SHP77 (cell line): ENCODE data around the gene PFKP.
"Not testable (repeated sequence)": the region's sequence is repeated elsewhere in the genome, so short reads cannot be mapped to it uniquely, and the experiment has no call there.

Experiments
- DNase-seq, 2 experiments: peaks; one replicate each; lab custom pipeline; 2025; lab: John Stamatoyannopoulos, UW

The PFKP gene

GRCh38 chr10:3099291-3100092, 32.1 kb downstream of the PFKP start:
- DNase-seq: no peak

- no peak for DNase-seq
These were observed 32.9 kb downstream of the PFKP start for GRCh38 chr10:3100093-3100792.

- no peak for DNase-seq
These were observed 33.7 kb downstream of the PFKP start for GRCh38 chr10:3100856-3101640.

DNA sequence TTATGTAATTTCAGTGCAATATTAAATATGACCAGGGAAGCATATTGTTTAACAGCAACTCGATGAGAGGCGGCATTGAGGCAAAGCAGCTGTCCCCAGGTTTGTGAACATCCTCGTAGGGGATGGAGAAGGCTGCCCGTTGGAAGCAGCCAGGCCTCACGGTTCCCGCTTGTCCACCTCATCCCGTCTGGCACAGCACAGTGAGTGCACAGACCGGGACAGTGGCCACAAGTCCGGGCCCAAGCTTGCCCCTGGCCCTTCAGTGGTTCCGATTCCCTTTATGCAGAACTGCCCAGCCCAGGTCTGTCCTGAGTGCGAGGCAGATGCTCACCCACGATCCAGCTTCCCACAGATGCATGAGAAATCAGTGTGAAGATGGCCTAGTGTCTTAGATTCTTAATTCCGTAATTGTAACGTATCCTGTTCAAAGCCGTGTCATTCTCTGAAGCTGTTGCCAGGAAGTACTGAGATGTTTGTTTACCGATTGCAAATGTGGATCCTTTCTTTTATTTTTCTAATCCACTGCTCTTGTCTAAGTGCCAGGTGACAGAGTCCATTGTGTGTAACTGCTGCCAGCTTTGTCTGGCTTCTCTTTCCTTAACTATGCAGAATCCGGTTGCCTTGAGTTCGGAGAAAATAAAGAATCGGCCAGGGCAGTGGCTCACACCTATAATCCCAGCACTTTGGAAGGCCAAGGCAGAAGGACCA, 35.5 kb downstream of the PFKP start:
- DNase-seq: no peak

- no peak for DNase-seq
These were observed 36.3 kb downstream of the PFKP start for GRCh38 chr10:3103646-3104045.

DNA sequence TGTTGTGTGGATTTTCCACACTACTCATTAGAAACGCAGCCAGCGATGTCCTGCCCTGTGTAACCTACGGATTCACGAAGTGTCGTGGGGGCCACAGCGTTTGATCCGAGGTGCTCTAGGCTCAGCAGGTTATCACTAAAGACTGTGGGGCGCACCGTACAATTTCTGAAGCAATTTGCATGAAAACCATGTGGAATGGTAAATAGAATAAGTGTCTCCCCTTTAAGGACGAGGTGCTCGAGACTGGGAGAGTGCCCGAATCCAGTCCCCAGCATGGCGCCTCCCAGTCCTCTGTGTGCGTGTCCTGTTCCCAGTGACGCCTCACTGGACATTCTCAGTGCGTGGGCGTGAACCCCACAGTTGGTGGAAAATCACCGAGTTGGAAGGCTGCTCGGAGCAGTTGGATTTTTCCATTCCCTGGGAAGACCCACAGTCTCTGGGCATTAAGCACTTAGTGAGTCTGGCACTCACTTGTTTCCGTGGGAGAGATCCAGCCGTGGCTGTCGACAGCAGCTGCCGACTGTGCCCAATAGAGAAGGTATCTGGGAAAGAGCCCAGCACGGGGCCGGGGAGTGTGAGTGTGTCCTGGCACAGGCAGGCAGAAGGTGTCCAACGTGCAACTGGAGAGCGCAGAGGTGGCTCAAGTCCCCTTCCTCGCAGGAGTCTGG, 37.0 kb downstream of the PFKP start:
- DNase-seq: no peak

DNA sequence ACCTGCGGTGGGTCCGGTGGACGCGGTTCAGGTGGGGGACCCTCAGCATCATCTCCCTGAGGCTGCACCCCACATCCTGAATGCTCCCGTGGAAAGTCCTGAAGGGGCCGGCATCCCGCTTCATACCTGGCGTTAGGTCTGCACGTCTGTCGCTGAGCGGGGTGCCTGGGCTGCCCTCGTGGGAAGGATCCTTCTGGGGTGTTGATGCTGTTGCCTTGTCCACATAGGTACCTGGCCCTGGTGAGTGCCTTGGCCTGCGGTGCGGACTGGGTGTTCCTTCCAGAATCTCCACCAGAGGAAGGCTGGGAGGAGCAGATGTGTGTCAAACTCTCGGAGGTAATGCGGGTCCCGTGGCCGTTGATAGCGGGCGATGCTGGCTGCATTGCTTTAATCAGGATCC, 37.8 kb downstream of the PFKP start:
- DNase-seq: no peak

DNA sequence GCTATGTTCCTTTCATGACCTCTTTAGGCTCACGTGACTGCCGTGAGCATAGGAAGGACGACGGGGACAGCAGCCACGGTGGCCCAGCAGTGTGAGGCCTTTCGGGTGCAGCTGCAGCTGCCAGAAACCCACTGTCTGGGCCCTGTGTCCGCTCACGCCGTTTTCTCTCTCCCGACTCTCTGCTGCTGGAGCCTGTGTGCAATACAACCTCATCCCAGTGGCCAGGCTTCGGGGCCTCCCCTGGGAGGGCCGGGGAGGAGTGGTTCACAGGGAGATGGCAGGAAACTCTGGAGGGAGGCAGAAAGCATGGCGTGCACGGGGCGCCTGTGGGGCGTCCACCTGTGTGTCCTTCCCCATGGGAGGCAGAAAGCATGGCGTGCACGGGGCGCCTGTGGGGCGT, 38.6 kb downstream of the PFKP start:
- no peak for DNase-seq

- DNase-seq: not testable (repeated sequence)
These were observed 39.0 kb downstream of the PFKP start for GRCh38 chr10:3106328-3106727.

DNA sequence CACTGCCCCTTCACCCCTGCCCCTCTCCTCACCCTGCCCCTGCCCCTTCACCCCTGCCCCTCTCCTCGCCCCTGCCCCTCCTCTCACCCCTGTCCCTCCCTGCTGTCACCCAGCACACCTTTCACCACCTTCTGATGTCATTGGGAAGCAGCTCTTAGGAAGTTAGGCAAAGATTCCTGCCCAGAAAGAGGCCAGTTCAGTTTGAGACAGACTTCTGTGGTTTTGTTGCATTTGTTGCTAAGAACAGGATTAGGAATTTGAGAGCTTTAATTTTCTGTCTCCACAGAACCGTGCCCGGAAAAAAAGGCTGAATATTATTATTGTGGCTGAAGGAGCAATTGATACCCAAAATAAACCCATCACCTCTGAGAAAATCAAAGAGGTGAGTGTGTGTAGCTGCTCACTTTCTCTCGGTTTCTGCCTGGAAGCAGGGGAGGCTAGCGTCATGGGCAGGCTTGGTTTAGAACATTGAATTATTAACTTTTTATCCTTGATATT, 39.6 kb downstream of the PFKP start:
- no peak for DNase-seq

DNA sequence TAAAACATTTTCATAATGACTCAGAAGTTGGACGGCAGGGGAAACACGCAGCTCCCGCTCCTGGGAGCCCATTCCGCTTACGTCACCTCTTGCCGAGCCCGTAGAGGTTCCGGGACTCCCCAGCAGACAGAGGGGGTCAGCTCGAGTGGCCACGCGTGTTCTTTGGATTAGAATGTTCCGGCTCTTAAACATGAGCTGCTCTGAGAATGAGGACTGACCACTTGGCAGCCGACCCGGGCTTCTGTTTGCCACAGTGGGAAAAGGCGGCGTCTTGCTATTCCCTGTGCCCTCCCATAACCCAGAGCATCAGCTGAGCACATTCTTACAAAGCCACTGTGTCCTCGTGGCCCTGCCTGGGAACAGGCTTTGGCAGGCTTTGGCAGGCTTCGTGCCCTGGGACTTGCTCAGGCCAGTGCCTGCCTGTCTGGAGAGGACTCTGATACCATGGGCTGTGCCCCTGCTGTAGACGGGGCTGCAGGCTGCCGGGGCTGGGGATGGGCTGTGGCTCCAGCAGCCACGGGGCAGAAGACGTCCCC, 40.1 kb downstream of the PFKP start:
- DNase-seq: no peak

DNA sequence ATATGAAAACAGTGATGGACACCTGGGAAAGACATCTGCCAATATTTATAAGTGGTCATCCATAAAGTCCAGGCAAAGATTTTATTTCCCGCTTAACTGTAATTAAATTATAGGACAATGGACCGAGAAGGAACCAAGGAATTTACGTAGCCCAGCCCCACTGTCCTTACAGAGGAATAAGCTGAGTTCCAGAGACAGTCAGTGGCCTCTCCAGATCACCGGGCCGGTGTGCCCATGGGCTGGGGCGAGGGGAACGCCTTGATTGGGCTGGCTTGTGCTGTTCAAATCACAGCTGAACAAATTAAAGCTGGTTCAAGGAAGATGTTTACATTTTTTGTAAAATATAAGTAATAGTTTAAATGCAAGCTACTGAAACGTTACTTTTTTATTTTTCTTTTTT, 40.7 kb downstream of the PFKP start:
- DNase-seq: no peak

DNA sequence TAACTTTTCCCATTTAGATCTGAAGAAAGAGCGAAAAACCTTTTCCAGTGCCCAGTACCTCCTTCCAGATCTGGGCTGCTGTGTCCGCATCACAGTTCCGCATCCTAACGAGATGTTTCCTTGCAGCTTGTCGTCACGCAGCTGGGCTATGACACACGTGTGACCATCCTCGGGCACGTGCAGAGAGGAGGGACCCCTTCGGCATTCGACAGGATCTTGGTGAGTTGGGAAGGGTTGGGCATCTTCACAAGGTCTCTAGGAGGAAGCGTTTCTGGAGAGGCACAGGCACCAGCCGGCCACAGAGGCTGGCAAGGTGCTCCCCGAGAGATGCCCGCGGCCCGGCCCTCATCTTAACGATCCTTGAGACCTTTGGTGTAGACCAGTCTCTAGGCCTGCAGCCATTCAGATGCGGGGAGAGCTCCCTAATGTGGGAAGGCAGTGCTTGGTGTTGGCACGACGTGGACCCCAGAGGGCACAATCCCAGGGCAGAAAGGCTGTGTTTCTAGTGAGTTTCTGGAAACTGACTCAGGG, 41.3 kb downstream of the PFKP start:
- DNase-seq: no peak

DNA sequence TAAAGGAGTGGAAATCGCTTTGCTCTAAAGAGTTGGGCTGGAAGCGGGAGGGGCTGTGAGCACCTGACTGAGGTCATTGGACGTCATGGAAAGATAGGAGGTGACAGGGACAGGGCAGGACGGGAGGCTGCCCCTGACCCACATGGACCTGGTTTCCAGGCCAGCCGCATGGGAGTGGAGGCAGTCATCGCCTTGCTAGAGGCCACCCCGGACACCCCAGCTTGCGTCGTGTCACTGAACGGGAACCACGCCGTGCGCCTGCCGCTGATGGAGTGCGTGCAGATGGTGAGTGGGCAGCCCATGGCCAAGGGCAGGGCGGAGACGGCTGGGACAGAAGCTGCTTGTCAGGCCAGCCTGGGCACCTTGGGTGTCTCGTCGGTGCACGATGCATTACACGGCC, 41.8 kb downstream of the PFKP start:
- DNase-seq: no peak

DNA sequence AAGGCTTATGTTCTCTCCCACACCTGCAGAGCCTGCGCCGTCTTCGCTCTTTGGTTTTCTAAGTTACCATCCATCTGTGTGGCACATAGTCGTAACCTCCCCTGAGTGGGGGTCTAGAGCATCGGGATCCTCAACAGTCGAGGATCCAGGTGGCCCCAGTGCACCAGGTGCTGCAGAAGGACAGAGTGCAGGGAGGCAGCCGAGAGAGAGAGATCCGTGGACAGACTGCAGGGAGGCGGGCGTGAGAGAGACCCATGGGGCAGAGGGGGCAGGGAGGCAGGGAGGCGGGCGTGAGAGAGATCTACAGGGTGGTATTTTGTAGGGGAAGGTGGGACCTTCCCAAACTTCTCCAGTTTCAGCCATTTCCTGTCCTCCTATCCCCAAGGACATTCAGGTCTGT, 42.3 kb downstream of the PFKP start:
- no peak for DNase-seq

- no peak for DNase-seq
These were observed 43.7 kb downstream of the PFKP start for GRCh38 chr10:3110782-3111620.

- no peak for DNase-seq
These were observed 44.3 kb downstream of the PFKP start for GRCh38 chr10:3111621-3112163.

GRCh38 chr10:3113343-3113720, 46.0 kb downstream of the PFKP start:
- DNase-seq: no peak

DNA sequence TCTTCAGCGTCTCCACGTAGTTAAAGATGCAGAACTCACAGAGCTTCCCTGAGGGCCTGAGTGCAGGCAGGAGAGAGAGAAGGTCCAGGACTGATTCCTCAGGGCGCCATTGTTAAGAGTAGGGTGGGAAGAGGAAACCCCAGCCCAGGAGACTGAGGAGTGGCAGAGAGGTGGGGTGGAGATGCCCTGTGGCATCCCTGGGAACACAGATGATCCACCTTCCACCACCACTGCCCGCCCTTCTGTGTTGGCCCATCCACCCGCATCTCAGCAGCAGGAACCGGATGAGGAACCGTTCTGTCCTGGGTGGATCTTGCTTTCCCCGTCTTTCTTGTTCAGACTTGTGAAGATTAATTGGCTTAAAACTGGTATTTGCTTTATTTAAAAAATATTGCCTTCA, 48.3 kb downstream of the PFKP start:
- DNase-seq: no peak
